CD4-positive, alpha-beta T cell treated with Interleukin-1 beta for 1 hour (primary cell): ENCODE measurements around the gene PI4KA.

Experiments used
- DNase-seq, 2 donors: peaks; one replicate each; pipeline ENCODE4 v3.0.0-alpha.2; 2020 to 2022

PI4KA gene

DNA sequence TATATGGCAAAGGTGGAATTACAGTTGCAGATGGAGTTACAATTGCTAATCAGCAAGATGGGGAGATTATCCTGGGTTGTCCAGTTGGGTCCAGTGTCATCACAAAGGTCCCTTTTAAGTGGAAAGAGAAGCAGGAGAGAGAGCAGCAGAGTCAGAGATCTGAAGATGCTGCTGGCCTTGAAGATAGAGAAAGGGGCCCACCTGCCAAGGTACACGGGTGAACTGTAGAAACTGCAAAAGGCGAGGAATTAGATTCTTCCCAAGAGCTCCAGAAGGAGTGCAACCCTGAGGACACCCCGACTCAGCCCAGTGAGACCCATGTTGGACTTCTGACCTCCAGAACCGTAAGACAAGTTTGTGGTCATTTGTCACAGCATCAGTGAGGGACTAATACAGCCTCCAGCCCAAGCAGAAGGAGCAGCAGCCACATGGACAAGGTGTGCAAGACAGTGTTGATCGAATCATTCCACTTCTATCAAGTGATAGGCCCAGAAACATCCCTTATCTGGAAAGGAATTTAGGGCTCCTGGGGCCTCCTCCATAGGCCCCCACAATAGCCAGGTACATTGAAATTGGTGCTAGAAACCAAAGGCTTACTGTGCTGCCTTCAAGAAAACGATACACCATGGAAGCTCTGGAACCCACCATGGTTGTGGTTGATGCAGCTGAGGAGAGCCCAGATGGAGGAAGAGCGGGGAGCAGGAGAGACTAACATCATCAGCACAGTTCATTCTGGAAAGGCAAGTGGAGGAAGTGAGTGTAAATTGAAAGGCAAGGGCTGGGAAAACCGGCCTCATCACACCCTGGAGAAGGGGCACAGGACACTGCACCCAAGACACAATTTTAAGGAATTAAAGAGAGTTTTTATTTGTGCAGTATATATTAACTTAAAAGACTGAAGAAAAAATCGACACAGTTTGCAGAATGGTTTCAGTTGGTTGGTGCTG, 23.5 kb upstream of the PI4KA start:
- no peak for DNase-seq

DNA sequence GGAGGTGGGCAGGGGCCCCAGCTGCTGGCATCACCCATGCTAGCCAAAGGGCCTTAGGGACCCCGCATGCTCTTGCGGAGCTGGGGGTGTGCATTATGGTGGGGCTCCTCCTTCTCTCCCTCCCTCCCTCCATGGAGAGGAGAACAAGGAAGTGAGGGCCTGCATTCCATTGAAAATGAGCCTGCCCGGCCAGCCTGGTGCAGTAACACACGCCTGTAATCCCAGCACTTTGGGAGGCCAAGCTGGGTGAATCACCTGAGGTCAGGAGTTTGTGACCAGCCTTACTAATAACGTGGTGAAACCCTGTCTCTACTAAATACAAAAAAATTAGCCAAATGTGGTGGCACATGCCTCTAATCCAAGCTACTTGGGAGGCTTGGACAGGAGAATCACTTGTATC, 22.6 kb upstream of the PI4KA start:
- no peak for DNase-seq

DNA sequence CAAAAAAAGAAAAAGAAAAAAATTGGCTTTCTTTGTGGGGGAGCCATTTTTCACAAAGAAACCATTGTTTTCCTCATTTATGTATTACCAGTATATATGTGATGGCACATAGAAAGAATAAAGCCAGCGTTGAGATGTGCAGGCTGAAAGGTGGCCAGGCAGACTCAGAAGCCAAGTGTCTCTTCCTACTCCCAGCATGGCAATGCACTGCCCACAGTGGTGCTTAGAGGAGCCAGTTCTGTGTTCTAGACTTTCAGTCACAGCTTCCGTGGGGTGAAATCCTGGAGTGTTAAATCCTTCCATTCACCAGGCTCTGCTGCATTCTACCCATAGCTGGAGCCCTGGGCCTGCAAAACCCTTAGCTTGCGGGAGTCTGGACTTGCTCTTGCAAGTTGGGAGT, 19.1 kb upstream of the PI4KA start:
- no peak for DNase-seq

DNA sequence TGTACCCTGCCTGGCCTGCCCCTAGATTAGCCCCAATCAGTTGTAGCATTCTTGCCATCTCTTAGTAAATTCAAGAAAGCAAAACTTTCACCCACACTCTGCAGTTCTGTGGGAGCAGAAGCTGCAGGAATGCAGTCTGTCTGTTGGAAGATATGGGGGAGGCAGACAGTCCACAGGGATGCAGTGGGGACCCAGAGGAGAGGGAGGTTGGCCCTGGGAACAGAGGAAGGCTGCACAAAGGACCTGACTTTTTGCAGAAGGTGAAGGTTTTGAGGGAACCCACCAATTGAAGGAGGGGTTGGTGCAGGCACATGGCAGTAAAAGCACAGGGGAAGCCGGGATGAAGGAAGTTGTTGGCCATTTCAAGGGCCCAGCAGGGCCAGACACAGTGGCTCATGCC, 16.7 kb upstream of the PI4KA start:
- no peak for DNase-seq

DNA sequence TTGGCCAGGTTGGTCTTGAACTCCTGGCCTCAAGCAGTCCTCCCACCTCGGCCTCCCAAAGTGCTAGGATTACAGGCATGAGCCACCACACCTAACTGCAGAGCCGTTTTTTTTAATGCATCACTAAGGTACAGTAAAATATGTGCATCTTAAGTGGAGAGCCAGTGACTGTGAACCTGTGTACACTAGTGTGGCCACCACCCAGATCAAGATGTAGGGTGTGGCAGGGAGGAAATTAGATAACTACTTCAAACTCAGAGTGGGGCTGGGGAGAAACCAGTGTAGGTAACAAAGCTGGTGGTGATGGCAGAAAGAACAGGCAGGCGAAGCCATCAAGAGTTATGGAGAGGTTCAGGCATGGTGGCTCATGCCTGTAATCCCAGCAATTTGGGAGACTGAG, 14.6 kb upstream of the PI4KA start:
- DNase-seq = no peak

DNA sequence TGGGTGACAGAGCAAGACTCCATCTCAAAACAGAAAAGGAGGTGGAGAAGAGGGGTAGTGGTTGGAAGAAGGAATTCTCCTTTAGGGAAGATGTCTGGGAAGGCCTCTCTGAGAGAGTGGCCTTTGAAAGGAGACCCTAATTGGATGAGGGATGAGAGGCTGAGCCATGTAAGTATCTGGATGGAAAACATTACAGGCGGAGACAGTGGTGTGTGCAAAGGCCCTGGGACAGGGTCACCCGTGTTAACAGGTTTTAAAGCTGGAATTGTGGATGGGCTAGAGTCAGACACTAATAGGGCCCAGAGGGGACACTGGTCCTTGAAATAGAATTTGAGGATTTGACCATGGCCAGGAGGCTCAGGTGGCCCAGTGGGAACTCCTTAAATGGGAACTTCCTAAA, 10.6 kb upstream of the PI4KA start:
- DNase-seq = no peak

DNA sequence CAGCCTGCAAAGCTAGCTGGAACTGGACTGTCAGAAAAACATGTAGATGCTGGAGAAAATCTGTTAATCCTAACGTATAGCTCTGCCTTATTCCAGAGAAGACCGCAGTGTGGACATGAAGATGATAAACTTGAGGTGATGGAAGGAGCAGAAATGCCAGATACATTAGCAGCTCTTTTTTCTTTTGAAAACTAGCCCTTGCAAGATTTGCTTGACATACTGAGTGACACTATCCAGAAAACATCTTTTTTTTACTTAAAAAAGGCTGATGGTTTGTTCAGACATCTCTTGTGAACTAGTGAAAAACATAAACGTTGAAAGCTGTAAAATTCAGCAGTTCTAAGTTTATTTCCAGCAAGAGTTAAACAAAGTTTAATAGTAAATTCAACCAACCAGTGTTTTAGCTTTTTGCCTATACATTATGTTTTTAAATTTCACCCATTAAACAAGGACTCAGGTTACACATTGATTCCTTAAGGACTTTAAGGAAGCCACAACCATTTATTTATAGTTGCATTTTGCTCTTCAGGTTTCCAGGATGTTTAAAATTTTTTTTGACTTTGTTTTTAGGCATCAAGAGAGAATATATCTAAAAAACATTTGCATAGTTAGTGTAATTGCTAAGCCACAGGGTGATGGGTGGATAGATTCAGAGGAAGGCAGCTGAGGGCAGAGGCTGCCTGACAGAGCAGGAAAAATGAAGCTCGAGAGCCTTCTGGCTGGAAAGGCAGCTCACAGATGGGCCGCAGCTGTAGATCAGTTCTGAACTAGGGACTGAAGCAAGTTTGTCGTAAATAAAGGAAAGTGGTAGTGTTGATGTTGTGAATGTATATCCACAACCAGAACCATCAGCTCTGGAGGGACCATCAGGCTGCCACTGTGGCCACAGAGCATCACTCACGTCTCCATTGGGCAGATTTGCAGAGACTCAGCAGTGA, 9.7 kb upstream of the PI4KA start:
- no peak for DNase-seq

DNA sequence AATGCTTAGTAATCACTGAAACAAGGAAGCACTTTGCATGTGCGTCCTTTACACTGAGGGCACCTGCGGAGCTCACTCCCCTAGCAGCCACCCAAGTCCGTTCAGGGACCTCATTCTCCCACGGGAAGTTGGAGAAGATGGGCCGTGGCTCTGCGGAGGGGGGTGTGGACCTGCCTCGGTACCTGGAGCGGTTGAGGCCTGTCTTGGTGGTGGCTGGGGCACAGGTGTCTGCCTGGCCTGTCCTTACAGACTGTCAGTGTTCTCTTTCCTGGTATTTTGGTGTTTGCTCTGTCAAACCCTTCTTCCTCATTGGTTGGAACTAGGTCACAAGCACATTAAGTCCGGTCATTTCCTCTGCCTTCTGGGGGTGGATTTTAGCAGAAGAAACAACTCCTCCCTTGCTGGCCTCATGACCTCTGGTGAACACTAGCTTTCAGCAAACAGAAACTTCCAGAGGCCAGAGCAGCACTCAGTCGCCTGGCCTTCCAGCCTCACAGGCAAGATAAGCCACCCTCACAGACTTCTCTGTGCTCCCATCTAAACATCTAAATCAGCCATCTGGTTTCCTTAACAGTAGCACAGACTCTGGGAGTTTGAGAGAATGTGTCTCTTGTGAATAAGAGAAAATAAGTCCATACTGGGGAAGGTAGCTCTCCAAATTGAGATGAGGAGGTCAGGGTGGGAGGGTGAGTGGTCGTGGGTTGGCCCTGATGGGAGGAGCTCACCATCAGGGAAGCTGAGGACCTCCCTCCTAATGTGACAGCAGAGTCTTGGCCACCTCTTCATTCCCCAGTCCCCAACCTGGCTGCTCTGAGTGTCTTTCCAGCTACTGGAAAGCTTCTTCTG, 8.8 kb upstream of the PI4KA start:
- peak in 1 of 2 donors; percentile 39 for DNase-seq

DNA sequence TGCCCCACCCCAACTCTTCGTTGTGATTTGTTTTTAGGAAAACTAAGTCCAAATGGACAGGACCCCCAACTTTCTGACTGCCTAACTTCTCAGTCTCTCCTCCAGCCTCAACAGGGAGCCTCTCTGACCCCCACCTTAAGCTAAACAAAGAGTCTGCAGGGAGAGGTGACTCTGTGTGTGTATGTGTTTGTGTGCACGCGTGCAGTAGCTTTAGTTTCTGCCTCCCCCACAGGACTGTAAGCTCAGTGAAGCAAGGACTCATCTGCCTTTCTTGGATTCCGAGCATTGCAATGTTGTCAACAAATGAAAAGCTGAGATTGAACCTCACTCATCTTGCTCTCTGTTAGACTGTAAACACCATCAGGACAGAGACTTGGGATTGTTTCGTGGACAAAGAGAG, 8.1 kb upstream of the PI4KA start:
- no peak for DNase-seq

DNA sequence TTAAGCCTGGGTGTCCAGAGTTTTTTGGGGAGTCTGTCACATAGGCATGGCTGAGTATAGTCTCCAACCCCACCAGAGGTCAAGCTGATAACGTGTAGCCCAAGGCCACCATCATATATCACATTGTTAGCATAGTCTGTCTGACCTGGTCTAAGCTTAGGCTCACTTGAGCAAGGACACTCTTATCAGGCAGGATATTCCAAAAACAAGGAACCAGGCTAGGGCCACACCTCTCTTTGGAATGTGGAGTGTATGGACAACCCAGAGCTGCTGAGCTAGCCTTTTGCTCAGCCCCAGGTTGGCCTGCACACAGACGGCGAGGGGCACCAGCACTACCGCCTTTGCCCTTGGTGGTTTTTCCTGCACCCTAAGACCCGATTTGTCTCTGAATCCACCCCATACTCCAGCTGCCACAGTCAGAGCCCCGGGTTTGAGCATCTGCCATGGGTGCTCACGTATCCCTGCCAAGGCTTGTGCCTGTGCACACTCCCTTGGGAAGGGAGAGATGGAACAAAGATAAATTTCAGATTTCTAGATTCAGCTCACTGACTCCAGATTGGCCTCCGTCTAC, 7.3 kb upstream of the PI4KA start:
- DNase-seq = no peak

DNA sequence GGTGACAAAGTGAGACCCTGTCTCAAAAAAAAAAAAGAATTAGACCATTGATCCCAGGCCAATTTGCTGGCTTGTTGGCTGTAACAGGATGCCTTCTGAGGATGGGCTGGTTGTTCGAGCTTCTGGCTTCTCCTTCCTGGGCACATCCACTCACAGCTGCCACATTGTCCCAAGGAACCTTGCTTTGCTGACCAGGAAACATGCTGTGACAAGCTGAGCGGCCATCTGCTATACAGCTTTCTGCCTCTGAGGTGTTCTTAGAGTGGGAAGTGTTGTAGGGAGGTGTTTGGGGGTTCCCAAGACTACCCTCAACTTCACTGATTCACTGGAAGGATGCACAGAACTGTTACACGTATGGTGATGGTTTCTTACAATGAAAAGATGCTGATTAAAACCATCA, 6.7 kb upstream of the PI4KA start:
- no peak for DNase-seq

DNA sequence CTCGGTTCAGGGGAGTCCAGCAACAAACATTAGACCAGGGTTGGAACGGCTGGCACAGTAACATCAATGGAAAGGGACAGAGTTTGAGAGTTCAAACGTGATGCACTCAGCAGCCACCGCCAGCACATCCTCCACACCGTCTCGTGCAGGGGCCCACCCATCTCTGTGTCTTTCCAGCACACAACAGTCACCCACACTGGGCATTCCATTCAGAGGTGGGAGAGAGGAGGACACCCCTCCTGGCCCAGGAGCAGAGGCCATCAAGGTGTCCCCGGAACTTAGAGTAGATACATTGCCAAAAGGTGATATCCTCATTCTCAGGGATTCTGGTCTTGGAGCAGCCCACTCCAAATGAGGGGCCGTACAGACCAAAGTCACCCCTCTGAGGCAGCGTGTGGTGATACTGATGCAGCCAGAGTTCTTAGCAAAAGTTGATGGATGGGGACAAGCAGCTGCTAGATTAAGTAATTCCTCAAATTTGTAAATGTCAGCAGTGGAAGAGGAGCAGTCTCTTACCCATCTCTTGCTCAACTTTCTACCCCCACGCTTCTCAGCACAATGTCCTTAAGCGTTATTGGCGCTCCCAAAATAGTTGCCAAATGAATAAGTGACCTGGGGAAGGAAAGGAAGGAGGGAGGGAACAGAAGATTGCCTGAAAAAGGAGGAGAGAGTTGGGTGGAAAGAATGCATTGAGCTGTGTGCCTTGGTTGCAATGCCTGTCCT, 5.7 kb upstream of the PI4KA start:
- DNase-seq = no peak

DNA sequence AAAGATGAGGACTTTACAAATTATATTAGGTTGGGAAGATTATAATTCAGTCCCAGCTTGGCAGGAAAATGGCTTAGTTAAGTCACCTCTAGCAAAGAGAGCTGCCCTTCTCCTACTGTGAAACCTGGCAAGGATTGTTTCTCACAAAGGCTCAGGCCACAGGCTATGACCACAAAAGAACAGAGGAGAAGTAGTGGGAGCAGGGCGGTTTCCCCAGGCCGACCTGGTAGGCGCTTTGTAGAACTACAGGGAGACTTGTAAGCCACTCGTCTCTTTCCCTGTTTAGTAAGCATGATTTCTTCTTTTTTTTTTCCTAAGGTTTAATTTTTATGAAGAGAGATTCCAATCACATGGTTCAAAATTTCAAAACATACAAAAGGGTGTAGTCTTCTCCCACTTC, 4.8 kb upstream of the PI4KA start:
- DNase-seq = no peak

DNA sequence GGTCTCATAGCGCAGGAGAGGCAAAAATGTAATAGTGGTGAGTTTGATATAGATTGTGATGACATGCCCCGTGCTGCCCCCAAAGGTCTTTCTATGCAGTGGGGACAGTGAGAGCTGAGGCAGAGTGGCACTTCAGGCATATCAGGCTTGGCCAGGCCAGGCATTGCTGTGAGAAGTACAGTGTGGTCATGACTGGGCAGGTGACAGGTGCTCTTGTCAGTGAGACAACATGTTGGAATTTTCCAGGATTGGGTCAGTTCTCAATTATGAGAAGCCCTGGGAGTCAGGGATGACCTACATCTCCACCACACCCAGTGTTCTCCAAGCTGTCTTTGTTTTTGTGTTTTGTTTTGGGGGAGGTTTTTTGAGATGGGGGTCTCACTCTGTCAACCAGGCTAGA, 3.9 kb upstream of the PI4KA start:
- no peak for DNase-seq

DNA sequence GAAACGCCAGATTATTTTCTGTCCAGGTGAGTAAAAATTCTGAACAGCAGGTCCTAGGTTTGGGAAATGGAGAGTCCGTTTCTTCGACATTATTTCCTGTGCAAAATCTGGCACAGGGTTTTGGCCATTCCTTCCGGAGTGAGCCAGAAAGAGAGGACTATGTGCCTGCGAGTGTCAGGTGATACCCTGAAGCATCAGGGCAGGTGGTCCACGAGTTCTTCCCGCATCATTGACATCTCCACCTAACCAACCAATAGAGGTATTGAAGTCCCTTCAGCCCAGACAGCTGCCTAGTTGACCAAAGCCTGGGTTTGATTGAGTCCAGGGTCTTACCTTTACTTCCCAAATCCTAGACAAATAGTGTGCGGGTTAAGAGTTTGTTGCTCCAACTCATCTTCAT, 1.0 kb upstream of the PI4KA start:
- DNase-seq = no peak

DNA sequence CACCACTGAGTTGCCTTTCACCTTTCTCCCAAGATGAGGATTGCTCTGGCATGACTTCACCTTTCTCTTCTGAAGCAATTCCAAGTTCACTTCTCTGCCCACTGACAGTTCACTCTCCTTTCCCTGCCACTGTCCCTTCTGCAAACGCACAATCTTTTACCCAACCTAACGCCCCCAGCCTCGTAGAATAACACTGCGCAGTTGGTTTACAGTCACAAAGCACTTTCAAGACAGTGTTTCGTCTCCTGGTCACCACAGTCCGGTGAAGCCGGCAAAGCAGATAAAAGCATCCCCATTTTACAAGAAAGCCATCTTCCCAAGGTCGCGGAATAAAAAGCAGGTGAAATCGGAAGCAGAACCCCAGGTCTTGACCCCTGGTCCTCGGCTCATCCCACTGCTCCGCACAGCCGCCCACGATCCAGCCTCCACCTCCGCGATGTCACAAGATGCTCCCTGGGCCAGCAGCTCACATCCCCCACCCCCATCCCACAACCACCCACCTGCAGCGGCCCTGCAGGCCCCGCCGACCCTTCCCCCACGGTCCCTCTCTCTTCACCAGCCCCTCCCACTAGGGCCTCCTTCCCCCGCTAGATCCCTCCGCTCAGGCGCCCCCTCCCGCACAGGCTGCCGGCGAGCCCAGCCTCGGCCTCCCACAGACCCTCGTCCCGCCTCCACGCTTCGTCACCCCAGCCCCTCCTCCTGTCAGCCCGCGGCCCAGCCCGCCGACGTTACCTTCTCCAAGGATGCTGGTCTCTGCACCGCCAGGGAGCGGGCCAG, 585 bp downstream of the PI4KA start:
- DNase-seq = peak; percentile 84 to 86

DNA sequence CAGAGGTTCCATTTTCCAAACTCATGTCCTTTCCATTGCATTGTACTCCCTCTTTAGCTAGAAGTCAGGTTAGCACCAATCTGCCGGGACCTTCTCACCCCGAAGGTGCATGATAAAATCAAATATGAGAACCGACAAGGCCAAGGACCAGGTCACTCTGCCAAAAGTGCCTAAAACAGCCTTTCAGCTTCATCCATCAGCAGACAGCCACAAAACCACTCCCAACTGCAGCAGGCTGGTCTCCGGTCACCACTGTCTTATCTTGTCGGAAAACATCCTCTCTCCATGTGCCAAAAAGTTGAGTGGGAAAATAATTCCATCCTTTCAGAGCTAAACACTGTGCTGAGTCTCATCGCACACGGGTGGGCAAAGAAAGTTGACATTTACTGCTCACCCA, 1.4 kb downstream of the PI4KA start:
- no peak for DNase-seq

DNA sequence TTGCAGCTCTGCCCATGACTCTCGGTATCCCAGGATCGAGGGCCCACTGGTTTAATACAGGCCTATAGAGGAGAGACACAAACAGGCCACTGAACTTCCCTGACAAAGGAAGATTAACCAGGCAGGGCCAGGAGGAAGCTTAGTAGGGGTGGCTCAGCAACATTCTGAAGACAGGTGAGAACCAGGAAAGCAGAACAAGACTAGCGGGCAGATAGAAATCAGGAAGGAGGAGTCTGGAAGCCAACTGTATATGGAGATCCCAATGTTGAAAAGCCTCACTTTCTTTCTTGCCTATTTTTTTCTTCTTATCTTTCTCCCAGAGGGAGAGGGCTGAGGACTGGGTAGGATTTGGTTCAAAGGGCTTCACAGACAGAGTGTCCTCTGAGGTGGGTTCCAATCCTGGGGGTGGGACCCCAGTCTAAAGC, 5.4 kb downstream of the PI4KA start:
- DNase-seq = no peak

DNA sequence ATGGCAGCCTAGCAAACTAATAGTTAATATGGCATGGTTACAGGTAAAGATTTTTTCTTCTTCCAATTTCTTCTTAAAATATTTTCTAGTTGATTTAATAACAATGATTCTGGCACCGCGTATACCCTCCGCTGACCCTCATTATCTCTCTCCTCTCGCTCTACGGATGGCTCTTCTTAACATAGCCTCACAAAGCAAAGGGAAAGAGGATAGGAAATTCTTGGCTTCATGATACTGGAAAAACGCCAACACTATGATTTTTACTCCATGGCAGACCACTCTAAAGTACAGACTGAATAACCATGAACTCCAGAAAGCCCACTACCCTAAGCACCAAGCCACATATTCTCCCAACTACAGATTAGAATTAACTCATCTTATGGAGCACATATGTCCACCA, 6.1 kb downstream of the PI4KA start:
- no peak for DNase-seq

DNA sequence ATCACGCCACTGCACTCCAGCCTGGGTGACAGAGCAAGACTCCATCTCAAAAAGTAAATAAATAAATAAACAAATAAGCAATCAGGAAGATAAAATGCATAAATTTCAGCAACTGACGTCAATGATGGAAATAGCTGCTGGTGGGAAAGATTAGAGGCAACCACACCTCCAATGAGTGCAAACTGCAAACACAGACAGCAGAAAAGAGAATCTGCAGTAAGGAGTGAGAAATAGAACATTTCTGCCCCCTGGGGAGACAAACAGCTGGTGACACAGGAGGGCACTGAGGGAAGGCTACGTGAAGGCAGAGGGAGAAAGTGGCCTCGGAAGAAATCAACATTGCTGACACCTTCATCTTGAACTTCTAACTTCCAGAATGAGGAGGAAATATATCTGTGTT, 6.5 kb downstream of the PI4KA start:
- no peak for DNase-seq

DNA sequence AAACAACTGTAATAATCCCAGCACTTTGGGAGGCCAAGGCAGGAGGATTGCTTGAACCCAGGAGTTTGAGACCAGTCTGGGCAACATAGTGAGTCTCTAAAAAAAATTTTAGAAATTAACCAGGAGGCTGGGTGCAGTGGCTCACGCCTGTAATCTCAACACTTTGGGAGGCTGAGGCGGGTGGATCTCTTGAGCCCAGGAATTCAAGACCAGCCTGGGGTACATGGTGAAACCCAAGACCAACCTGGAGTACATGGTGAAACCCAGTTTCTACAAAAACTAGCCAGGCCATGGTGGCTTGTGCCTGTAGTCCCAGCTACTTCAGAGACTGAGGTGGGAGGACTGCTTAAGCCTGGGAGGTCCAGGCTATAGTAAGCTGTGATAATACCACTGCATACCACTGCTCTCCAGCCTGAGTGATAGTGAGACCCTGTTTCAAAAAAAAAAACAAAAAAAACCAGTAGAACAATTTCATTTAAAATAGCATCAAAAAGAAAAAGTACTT, 11.2 kb downstream of the PI4KA start:
- DNase-seq = no peak
